Measurements from ENCODE around the gene PDIK1L.
"Not testable (repeated sequence)": the region's sequence is repeated elsewhere in the genome, so short reads cannot be mapped to it uniquely, and the experiment has no call there.

The PDIK1L gene

GRCh38 chr1:26090893-26091292, 20.7 kb upstream of the PDIK1L start:
- no peak for DNase-seq (ENCODE audit: low spot score)

GRCh38 chr1:26092422-26092821, 19.2 kb upstream of the PDIK1L start:
- DNase-seq (ENCODE audit: low spot score) = no peak

- DNase-seq (ENCODE audit: low spot score) = not testable (repeated sequence)
Observed at GRCh38 chr1:26093569-26093968, 18.1 kb upstream of the PDIK1L start.

- no peak for DNase-seq (ENCODE audit: low spot score)
Observed at GRCh38 chr1:26094076-26094669, 17.5 kb upstream of the PDIK1L start.

- DNase-seq (ENCODE audit: low spot score) = peak; percentile 31
Observed at GRCh38 chr1:26094677-26095383, 16.8 kb upstream of the PDIK1L start.

GRCh38 chr1:26096471-26096870, 15.2 kb upstream of the PDIK1L start:
- peak; percentile 80 for DNase-seq (ENCODE audit: low spot score)

GRCh38 chr1:26097696-26098095, 13.9 kb upstream of the PDIK1L start:
- DNase-seq (ENCODE audit: low spot score) = no peak

GRCh38 chr1:26098602-26099001, 13.0 kb upstream of the PDIK1L start:
- no peak for DNase-seq (ENCODE audit: low spot score)

GRCh38 chr1:26099780-26100179, 11.8 kb upstream of the PDIK1L start:
- DNase-seq (ENCODE audit: low spot score) = no peak

- not testable (repeated sequence) for DNase-seq (ENCODE audit: low spot score)
Observed at GRCh38 chr1:26100204-26100603, 11.4 kb upstream of the PDIK1L start.

- no peak for DNase-seq (ENCODE audit: low spot score)
Observed at GRCh38 chr1:26102119-26102518, 9.5 kb upstream of the PDIK1L start.

GRCh38 chr1:26102526-26102925, 9.1 kb upstream of the PDIK1L start:
- DNase-seq (ENCODE audit: low spot score) = no peak

GRCh38 chr1:26105226-26105548, 6.4 kb upstream of the PDIK1L start:
- DNase-seq (ENCODE audit: low spot score) = not testable (repeated sequence)

GRCh38 chr1:26109229-26110164, 2.1 kb upstream of the PDIK1L start:
- no peak for DNase-seq (ENCODE audit: low spot score)

GRCh38 chr1:26110731-26111529, 694 bp upstream of the PDIK1L start:
- peak; percentile 80 for DNase-seq (ENCODE audit: low spot score)

- DNase-seq (ENCODE audit: low spot score) = no peak
Observed at GRCh38 chr1:26112407-26112775, 767 bp downstream of the PDIK1L start.

GRCh38 chr1:26114165-26114927, 2.7 kb downstream of the PDIK1L start:
- no peak for DNase-seq (ENCODE audit: low spot score)

GRCh38 chr1:26119892-26120608, 8.4 kb downstream of the PDIK1L start:
- no peak for DNase-seq (ENCODE audit: low spot score)

- peak; percentile 21 for DNase-seq (ENCODE audit: low spot score)
Observed at GRCh38 chr1:26121854-26122773, 10.5 kb downstream of the PDIK1L start.

Data from Ammon's horn (tissue), 1 donor.